Activated naive CD4-positive, alpha-beta T cell treated with anti-CD3 and anti-CD28 coated beads for 36 hours (primary cell): Measurements from ENCODE around the gene PHTF1. TPM values are rescaled to one million over a fixed set of nuclear protein-coding genes. Genes with fewer than 3 reads are reported as not detected.

Experiments used
- CTCF ChIA-PET: fragments of 350-600 bp; sonication (Branson Sonifier 250); formaldehyde crosslinking; loops from one replicate; lab custom pipeline; 2021; ENCODE audit warnings: antibody characterized with exemption; lab: Charles Lee
- DNase-seq: peaks from one replicate; pipeline ENCODE4 v3.0.0-alpha.2; 2020
- H3K27ac Mint-ChIP-seq: one replicate; pipeline ENCODE4 v1.8.0; 2021; ENCODE audit warnings: mild to moderate bottlenecking, mixed read lengths
- H3K27me3 Mint-ChIP-seq: one replicate; pipeline ENCODE4 v1.8.0; 2021; ENCODE audit warnings: low read depth, mixed read lengths
- H3K36me3 Mint-ChIP-seq: one replicate; pipeline ENCODE4 v1.8.0; 2021; ENCODE audit warnings: low read depth, mixed read lengths
- H3K4me1 Mint-ChIP-seq: one replicate; pipeline ENCODE4 v1.8.0; 2021; ENCODE audit warnings: low read depth, mixed read lengths
- H3K4me3 Mint-ChIP-seq: one replicate; pipeline ENCODE4 v1.8.0; 2021; ENCODE audit warnings: mild to moderate bottlenecking, moderate library complexity, mixed read lengths
- H3K9me3 Mint-ChIP-seq: one replicate; pipeline ENCODE4 v1.8.0; 2021; ENCODE audit warnings: mixed read lengths
- intact Hi-C: fragments of 100-400 bp; cut with micrococcal nuclease; formaldehyde crosslinking; loops from one replicate; pipeline ENCODE4 v1.15.1; 2023
- total RNA-seq, 2 experiments: library from RNA; stranded (reverse); gene quantifications; one replicate each; pipeline ENCODE4 v1.2.3, GENCODE V29; 2021

PHTF1 gene
- total RNA-seq, 2 experiments from 2014 or later, result 5.4 to 6.3 TPM

GRCh38 chr1:113654883-113655282, 104.4 kb downstream of the PHTF1 start:
- CTCF ChIA-PET, result interaction anchor here (0.6 to 1.2 kb wide), 3 partner anchors 10 to 513 kb away, joined by 3 read pairs; no protein-coding TSS in a partner anchor
- Mint-ChIP-seq H3K4me3 (no peak overlapping the region), H3K9me3 (no peaks in the 10 kb centered on the region), H3K36me3 (no peaks in the 10 kb centered on the region), H3K27me3 (no peaks in the 10 kb centered on the region), H3K4me1 (no peaks in the 10 kb centered on the region), H3K27ac (no peak overlapping the region)
- intact Hi-C loops, result no loop called here
- DNase-seq, result no peak

- CTCF ChIA-PET, result no interaction called here
- H3K36me3 Mint-ChIP-seq, result no peaks in the 10 kb centered on the region
- intact Hi-C loops, result no loop called here
- no peaks in the 10 kb centered on the region for H3K4me1 Mint-ChIP-seq
- no peak overlapping the region for H3K4me3 Mint-ChIP-seq
- no peak overlapping the region for H3K27ac Mint-ChIP-seq
- H3K9me3 Mint-ChIP-seq, result no peaks in the 10 kb centered on the region
- no peaks in the 10 kb centered on the region for H3K27me3 Mint-ChIP-seq
- no peak for DNase-seq
Measured at GRCh38 chr1:113653741-113654140, 105.5 kb downstream of the PHTF1 start.

GRCh38 chr1:113652771-113653170, 106.5 kb downstream of the PHTF1 start:
- no peak for DNase-seq
- no peak overlapping the region for H3K27ac Mint-ChIP-seq
- CTCF ChIA-PET, result no interaction called here
- H3K4me3 Mint-ChIP-seq, result no peak overlapping the region
- intact Hi-C loops, result no loop called here
- H3K9me3 Mint-ChIP-seq, result no peaks in the 10 kb centered on the region
- no peaks in the 10 kb centered on the region for H3K4me1 Mint-ChIP-seq
- no peaks in the 10 kb centered on the region for H3K27me3 Mint-ChIP-seq
- no peaks in the 10 kb centered on the region for H3K36me3 Mint-ChIP-seq

- CTCF ChIA-PET, result interaction anchor here (0.7 to 1.3 kb wide), 3 partner anchors 39 to 1541 kb away, joined by 3 to 5 read pairs (median 4); no protein-coding TSS in a partner anchor
- H3K27me3 Mint-ChIP-seq, result no peaks in the 10 kb centered on the region
- intact Hi-C loops, result no loop called here
- DNase-seq, result no peak
- H3K36me3 Mint-ChIP-seq, result peaks cover 4% of the 10 kb centered on the region
- H3K4me3 Mint-ChIP-seq, result no peak overlapping the region
- no peaks in the 10 kb centered on the region for H3K9me3 Mint-ChIP-seq
- H3K4me1 Mint-ChIP-seq, result no peaks in the 10 kb centered on the region
- H3K27ac Mint-ChIP-seq, result no peak overlapping the region
Measured at GRCh38 chr1:113648478-113648877, 110.8 kb downstream of the PHTF1 start.

- Mint-ChIP-seq H3K36me3 (peaks cover 4% of the 10 kb centered on the region), H3K4me3 (no peak overlapping the region), H3K27ac (no peak overlapping the region), H3K9me3 (no peaks in the 10 kb centered on the region), H3K4me1 (no peaks in the 10 kb centered on the region), H3K27me3 (no peaks in the 10 kb centered on the region)
- DNase-seq, result no peak
- intact Hi-C loops, result no loop called here
- CTCF ChIA-PET, result no interaction called here
Measured at GRCh38 chr1:113647164-113647563, 112.1 kb downstream of the PHTF1 start.

Other genes starting within 250 kb of the PHTF1 start
- gene RSBN1, start 53.0 kb upstream of the PHTF1 start, total RNA-seq, result 10 to 100 TPM; 13.6 to 14.3 TPM
- gene PTPN22, start 112.2 kb upstream of the PHTF1 start, total RNA-seq, result 10 to 100 TPM; 43.9 to 50.9 TPM
- under 1 TPM; 0.15 to 0.43 TPM for gene BCL2L15, start 128.1 kb upstream of the PHTF1 start, total RNA-seq
- 10 to 100 TPM; 35.7 to 40.2 TPM for gene AP4B1, start 145.3 kb upstream of the PHTF1 start, total RNA-seq
- gene DCLRE1B, start 145.8 kb upstream of the PHTF1 start, total RNA-seq, result 10 to 100 TPM; 17.7 to 18.3 TPM
- gene HIPK1, start 169.8 kb upstream of the PHTF1 start, total RNA-seq, result 10 to 100 TPM; 47.7 to 51.0 TPM
- gene OLFML3, start 220.0 kb upstream of the PHTF1 start, total RNA-seq, result under 1 TPM in 1 of 2 experiments, not detected in 1; 0.10 TPM